ENCODE measurements around the gene GFRA1. TPM values are rescaled to one million over a fixed set of nuclear protein-coding genes. Genes with fewer than 3 reads are reported as not detected.

GFRA1 gene
- total and polyA plus RNA-seq, 2 of the 4 experiments (the other 2 are of a cell fraction): 9.1 to 9.3 TPM

- Histone ChIP-seq H2BK5ac (ENCODE audit: low read depth, low read length, poor library complexity, severe bottlenecking) (no peak overlapping the region), H3K9ac (ENCODE audit: low read depth, low read length) (no peak overlapping the region), H3K36me3 (ENCODE audit: control insufficient read depth, insufficient read depth, low read length) (no peaks in the 10 kb centered on the region), H2BK120ac (ENCODE audit: low read depth, low read length) (no peak overlapping the region), H3K56ac (ENCODE audit: extremely low read depth, insufficient read depth, low read length) (no peak overlapping the region), H2BK15ac (ENCODE audit: low read depth, low read length) (no peak overlapping the region), H4K8ac (ENCODE audit: low read depth in 2 of 2, low read length in 2 of 2) (no peak overlapping the region), H3K4me2 (ENCODE audit: low read depth, low read length) (no peak overlapping the region), H3K4me1 (ENCODE audit: control insufficient read depth, insufficient read depth, low read length) (no peaks in the 10 kb centered on the region), H3K18ac (ENCODE audit: low read depth, low read length) (no peak overlapping the region), H4K5ac (ENCODE audit: low read depth, low read length) (no peak overlapping the region), H2AK5ac (ENCODE audit: low read depth, low read length) (no peak overlapping the region), H3K27me3 (ENCODE audit: control insufficient read depth, insufficient read depth, low read length) (no peaks in the 10 kb centered on the region), H4K20me1 (ENCODE audit: insufficient read depth, low read length) (no peaks in the 10 kb centered on the region), H2AK9ac (replicated peaks; ENCODE audit: low read depth, low read length, poor library complexity) (no peak overlapping the region), H3K79me1 (ENCODE audit: low read depth in 1 of 2, low read length in 2 of 2) (no peaks in the 10 kb centered on the region), H4K91ac (ENCODE audit: insufficient read depth, low read depth, low read length) (no peak overlapping the region), H2AFZ (replicated peaks; ENCODE audit: low read length, poor library complexity) (no peak overlapping the region), H3K4ac (ENCODE audit: low read depth, low read length) (no peak overlapping the region), H3K4me3 (ENCODE audit: insufficient read depth, low read depth, low read length) (no peak overlapping the region), H3K9me3 (ENCODE audit: control insufficient read depth, insufficient read depth, low read length) (no peaks in the 10 kb centered on the region), H2BK20ac (ENCODE audit: low read depth, low read length) (no peak overlapping the region), H3K27ac (ENCODE audit: insufficient read depth, low read length) (no peak overlapping the region), H3K14ac (replicated peaks; ENCODE audit: low read depth, low read length) (no peak overlapping the region), H3K9me1 (ENCODE audit: insufficient read depth, low read length) (no peaks in the 10 kb centered on the region), H3K23ac (ENCODE audit: low read depth, low read length) (no peak overlapping the region)
- POLR2A ChIA-PET (ENCODE audit: unreplicated experiment): no interaction called here
- BruUV-seq (replicated peaks): no TSS peak
- in situ Hi-C loops (cut with MboI; ENCODE audit: low sequenced_read_pairs) (no loop called here), dilution Hi-C loops (cut with HindIII; ENCODE audit: low sequenced_read_pairs, unreplicated experiment) (no loop called here), intact Hi-C loops (cut with micrococcal nuclease) (no loop called here)
- CTCF ChIA-PET: no interaction called here
- no CpG with 5 or more reads among the region's 3 CpGs for WGBS, 2 experiments (ENCODE audit: extremely low coverage in 2 of 2, insufficient read length in 1 of 2)
- no peak for TF ChIP-seq ELK1 (IDR thresholded peaks at IDR 0.05; ENCODE audit: borderline replicate concordance, low read depth, low read length)
- no peak for TF ChIP-seq MAZ (IDR thresholded peaks at IDR 0.05; ENCODE audit: borderline replicate concordance, low read depth, low read length)
- TF ChIP-seq SMC3 (IDR thresholded peaks at IDR 0.05; ENCODE audit: low read depth, low read length): no peak
- no peak for TF ChIP-seq RAD21 (IDR thresholded peaks at IDR 0.05; ENCODE audit: low read length)
- TF ChIP-seq CTCF (conservative IDR thresholded peaks at IDR 0.05; ENCODE audit: low read depth, low read length): no peak
- no peak for TF ChIP-seq CHD1 (IDR thresholded peaks at IDR 0.05; ENCODE audit: low read depth, low read length)
- TF ChIP-seq CEBPB (IDR thresholded peaks at IDR 0.05; ENCODE audit: low read depth, low read length): no peak
- no peak for TF ChIP-seq MXI1 (IDR thresholded peaks at IDR 0.05; ENCODE audit: borderline replicate concordance, low read depth, low read length)
- no peak for TF ChIP-seq RFX5 (IDR thresholded peaks at IDR 0.05; ENCODE audit: low read depth, low read length)
- TF ChIP-seq FOS (IDR thresholded peaks at IDR 0.05; ENCODE audit: low read depth, low read length): no peak
- TF ChIP-seq USF2 (IDR thresholded peaks at IDR 0.05; ENCODE audit: low read depth, low read length): no peak
- TF ChIP-seq NFE2L2 (IDR thresholded peaks at IDR 0.05; ENCODE audit: low read depth, low read length): no peak
- no peak for TF ChIP-seq POLR2A (IDR thresholded peaks at IDR 0.05; ENCODE audit: low read depth, low read length)
- TF ChIP-seq MAFK (IDR thresholded peaks at IDR 0.05; ENCODE audit: low read depth, low read length): no peak
- TF ChIP-seq BHLHE40 (IDR thresholded peaks at IDR 0.05; ENCODE audit: low read depth, low read length): no peak
- no peak for TF ChIP-seq RCOR1 (IDR thresholded peaks at IDR 0.05; ENCODE audit: insufficient replicate concordance, low read length)
- no peak for DNase-seq
- ATAC-seq (ENCODE audit: low read depth): no peak
Measured at GRCh38 chr10:116108095-116108494, 164.9 kb downstream of the GFRA1 start.
